Renal cortical epithelial cell (primary cell): ENCODE data around the gene BATF3. TPM values are rescaled to one million over a fixed set of nuclear protein-coding genes. Genes with fewer than 3 reads are reported as not detected.
"Not testable (repeated sequence)": the region's sequence is repeated elsewhere in the genome, so short reads cannot be mapped to it uniquely, and the experiment has no call there.

Experiments used
- DNase-seq: peaks from one replicate; pipeline ENCODE4 v3.0.0-alpha.2; 2011; ENCODE audit warnings: low read depth
- total RNA-seq: library from RNA; depleted of rRNA; stranded (reverse); fragments of >200 nt; gene quantifications from 2 replicates; pipeline ENCODE4 v1.2.3, GENCODE V29; 2014

The BATF3 gene
- total RNA-seq: 0.55 and 3.6 TPM in 2 replicates

- DNase-seq: no peak
These were observed at the start of gene BATF3 for GRCh38 chr1:212699625-212700222. TSS of gene BATF3 (minus strand) at chr1:212699840. CDS start at chr1:212699762, 78 bp downstream.

GRCh38 chr1:212746546-212746945 is 46.9 kb upstream of the BATF3 start:
- DNase-seq: no peak

- no peak for DNase-seq
These were observed 45.7 kb upstream of the BATF3 start for GRCh38 chr1:212745303-212745702.

GRCh38 chr1:212743901-212744475 is 44.3 kb upstream of the BATF3 start:
- DNase-seq: peak; percentile 73

GRCh38 chr1:212738330-212738729 is 38.7 kb upstream of the BATF3 start:
- no peak for DNase-seq

- no peak for DNase-seq
These were observed 37.9 kb upstream of the BATF3 start for GRCh38 chr1:212737559-212737958.

GRCh38 chr1:212733109-212733508 is 33.5 kb upstream of the BATF3 start:
- no peak for DNase-seq

GRCh38 chr1:212731630-212732029 is 32.0 kb upstream of the BATF3 start:
- DNase-seq: no peak

GRCh38 chr1:212728606-212729005 is 29.0 kb upstream of the BATF3 start:
- no peak for DNase-seq

GRCh38 chr1:212727386-212728181 is 27.9 kb upstream of the BATF3 start:
- DNase-seq: peak; percentile 62

- not testable (repeated sequence) for DNase-seq
These were observed 25.0 kb upstream of the BATF3 start for GRCh38 chr1:212724679-212725078.

GRCh38 chr1:212722270-212722957 is 22.8 kb upstream of the BATF3 start:
- DNase-seq: no peak

GRCh38 chr1:212721388-212722247 is 22.0 kb upstream of the BATF3 start:
- peak; percentile 91 for DNase-seq

GRCh38 chr1:212719633-212720032 is 20.0 kb upstream of the BATF3 start:
- DNase-seq: no peak

- DNase-seq: no peak
These were observed 18.9 kb upstream of the BATF3 start for GRCh38 chr1:212718499-212718898.

- DNase-seq: no peak
These were observed 16.5 kb upstream of the BATF3 start for GRCh38 chr1:212716161-212716560.

- no peak for DNase-seq
These were observed 14.0 kb upstream of the BATF3 start for GRCh38 chr1:212713465-212714136.

GRCh38 chr1:212712451-212713303 is 13.0 kb upstream of the BATF3 start:
- DNase-seq: no peak

- not testable (repeated sequence) for DNase-seq
These were observed 12.3 kb upstream of the BATF3 start for GRCh38 chr1:212711974-212712373.

- no peak for DNase-seq
These were observed 10.9 kb upstream of the BATF3 start for GRCh38 chr1:212710566-212710965.
